Fibroblast of lung (primary cell): ENCODE data around the gene TP53BP2. TPM values are rescaled to one million over a fixed set of nuclear protein-coding genes. Genes with fewer than 3 reads are reported as not detected.

Source experiments
- DNase-seq, 2 donors: peaks; one replicate each; pipeline versions ENCODE4 v3.0.0 to v3.0.0-alpha.2; 2010; ENCODE audit warnings: low read depth in 2 of 2
- H2AFZ ChIP-seq: 2 replicates; pipeline ENCODE4 v1.5.1; 2012; ENCODE audit warnings: low read length, control low read depth, inconsistent platforms
- H3K27ac ChIP-seq: 2 replicates; pipeline ENCODE4 v1.5.1; 2011; ENCODE audit warnings: low read length, control low read depth; ENCODE audit not compliant: insufficient read depth
- H3K27me3 ChIP-seq: 2 replicates; pipeline ENCODE4 v1.5.1; 2011; ENCODE audit warnings: mild to moderate bottlenecking, low read length; ENCODE audit not compliant: control insufficient read depth, insufficient read depth
- H3K36me3 ChIP-seq: 2 replicates; pipeline ENCODE4 v1.5.1; 2011; ENCODE audit warnings: low read length; ENCODE audit not compliant: control insufficient read depth, insufficient read depth
- H3K4me1 ChIP-seq: 2 replicates; pipeline ENCODE4 v1.5.1; 2011; ENCODE audit warnings: low read length; ENCODE audit not compliant: control insufficient read depth, insufficient read depth; ENCODE audit errors: extremely low read depth
- H3K4me2 ChIP-seq: 2 replicates; pipeline ENCODE4 v1.5.1; 2011; ENCODE audit warnings: low read length, control low read depth; ENCODE audit not compliant: insufficient read depth; ENCODE audit errors: extremely low read depth
- H3K4me3 ChIP-seq, 4 experiments: fragments of 200-600 bp in 1 of 4; sonication (generic) in 1 of 4; replicated peaks in 1 of 4; 2 replicates each; pipeline ENCODE4 v1.5.1; 2011 to 2016; ENCODE audit warnings: low read length in 4 of 4, low read depth in 3 of 4, mild to moderate bottlenecking in 3 of 4, control low read depth in 2 of 4, inconsistent platforms in 1 of 4, mixed read lengths in 1 of 4; ENCODE audit not compliant: insufficient read depth in 1 of 4; ENCODE audit errors: control extremely low read depth in 1 of 4
- H3K79me2 ChIP-seq: 2 replicates; pipeline ENCODE4 v1.5.1; 2012; ENCODE audit warnings: mild to moderate bottlenecking, low read length, inconsistent platforms; ENCODE audit not compliant: control insufficient read depth, insufficient read depth
- H3K9ac ChIP-seq: 2 replicates; pipeline ENCODE4 v1.5.1; 2011; ENCODE audit warnings: mild to moderate bottlenecking, low read length, control low read depth; ENCODE audit not compliant: insufficient read depth
- H3K9me3 ChIP-seq: 2 replicates; pipeline ENCODE4 v1.5.1; 2012; ENCODE audit warnings: low read depth, low read length; ENCODE audit not compliant: control insufficient read depth, insufficient read depth
- H4K20me1 ChIP-seq: 2 replicates; pipeline ENCODE4 v1.5.1; 2011; ENCODE audit warnings: low read length; ENCODE audit not compliant: control insufficient read depth, insufficient read depth; ENCODE audit errors: extremely low read depth
- CTCF ChIP-seq, 2 donors: IDR thresholded peaks in 1 of 2; conservative IDR thresholded peaks in 1 of 2; 1 replicate in 1 of 2; 2 replicates in 1 of 2; pipeline ENCODE4 v1.5.1; 2011 to 2012; ENCODE audit warnings: low read length in 2 of 2, control low read depth in 1 of 2, inconsistent platforms in 1 of 2, low read depth in 1 of 2, mild to moderate bottlenecking in 1 of 2
- EZH2 ChIP-seq: IDR thresholded peaks from 2 replicates; pipeline ENCODE4 v1.5.1; 2012; ENCODE audit warnings: low read length, control low read depth, mild to moderate bottlenecking; ENCODE audit errors: missing control alignments
- polyA plus RNA-seq, 2 donors: library from polyadenylated mRNA; depleted of rRNA in 1 of 2; stranded (reverse) in 1 of 2; unstranded in 1 of 2; fragments of >200 nt; gene quantifications; 2 replicates each; pipeline ENCODE4 v1.2.1, GENCODE V29; 2011 to 2012; ENCODE audit warnings: missing spikeins in 1 of 2
- total RNA-seq: library from RNA; depleted of rRNA; stranded (reverse); fragments of >200 nt; gene quantifications from 2 replicates; pipeline ENCODE4 v1.2.1, GENCODE V29; 2014

TP53BP2 gene
- total and polyA plus RNA-seq, 2 donors (not counting 1 experiment from before 2014, with no cell fraction given), result 28.4 to 30.4 TPM

DNA sequence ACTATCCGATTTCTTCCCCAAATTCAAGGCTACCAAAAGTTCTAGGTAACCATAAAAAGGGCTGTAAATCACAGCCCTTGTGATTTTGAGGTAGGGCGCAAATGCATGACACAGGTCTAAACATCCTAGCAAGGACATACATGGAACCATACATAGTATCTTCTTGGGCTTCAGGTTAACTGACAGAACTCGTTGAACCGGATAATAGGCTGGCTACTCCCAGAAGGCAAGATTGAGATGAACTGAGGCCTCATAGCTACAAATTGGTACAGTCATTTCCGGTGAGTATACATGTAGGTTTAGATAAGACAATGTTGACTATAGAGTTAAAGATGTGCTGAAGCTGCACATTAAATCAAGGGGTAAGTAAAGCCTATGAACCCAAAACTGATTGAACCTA, 27.3 kb upstream of the TP53BP2 start:
- no peaks in the 10 kb centered on the region for H3K79me2 ChIP-seq
- H3K4me1 ChIP-seq, result no peaks in the 10 kb centered on the region
- H3K9me3 ChIP-seq, result no peaks in the 10 kb centered on the region
- TF ChIP-seq CTCF (conservative IDR thresholded peaks at IDR 0.05 in 1 of 2, IDR thresholded peaks at IDR 0.05 in 1 of 2; ENCODE audit: low read depth in 1 of 2, low read length in 2 of 2) (no peak), EZH2 (no peak)
- H3K27me3 ChIP-seq, result peaks cover 22% of the 10 kb centered on the region
- H3K4me3 ChIP-seq, result no peak overlapping the region
- DNase-seq, result no peak
- H3K36me3 ChIP-seq, result no peaks in the 10 kb centered on the region
- H3K9ac ChIP-seq, result no peak overlapping the region
- no peaks in the 10 kb centered on the region for H4K20me1 ChIP-seq
- H3K27ac ChIP-seq, result no peak overlapping the region
- H2AFZ ChIP-seq, result no peak overlapping the region
- H3K4me2 ChIP-seq, result no peak overlapping the region

DNA sequence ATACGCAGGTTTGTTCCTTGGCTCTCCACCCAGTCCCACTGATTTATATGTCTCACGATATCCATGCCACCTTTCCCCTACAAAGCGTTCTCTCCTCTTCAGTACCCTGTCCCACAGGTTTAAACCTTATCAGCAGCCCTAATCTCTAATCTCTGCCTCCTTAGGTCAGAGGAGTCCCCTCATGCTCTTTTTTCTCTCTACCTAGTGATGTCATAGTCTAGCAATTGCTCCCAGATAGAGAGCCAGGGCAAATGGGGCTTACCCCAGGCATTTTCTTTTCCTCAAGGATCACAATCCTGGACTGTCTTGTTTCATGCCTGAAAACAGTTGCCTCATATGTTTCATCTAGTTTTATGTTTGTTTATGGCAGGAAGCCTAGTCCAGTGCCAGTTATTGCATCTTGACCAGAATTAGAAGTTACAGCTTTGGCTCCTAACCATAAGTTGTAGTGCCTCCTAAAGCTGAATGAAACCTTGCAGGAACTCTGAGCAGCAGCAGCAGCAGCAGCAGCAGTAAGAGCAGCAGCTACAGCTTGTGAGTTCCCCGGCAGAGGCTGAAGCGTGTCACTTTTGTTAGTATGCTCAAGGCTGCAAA, 26.7 kb upstream of the TP53BP2 start:
- H3K27ac ChIP-seq, result no peak overlapping the region
- H4K20me1 ChIP-seq, result no peaks in the 10 kb centered on the region
- H3K27me3 ChIP-seq, result peaks cover 22% of the 10 kb centered on the region
- no peak overlapping the region for H2AFZ ChIP-seq
- no peak overlapping the region for H3K9ac ChIP-seq
- DNase-seq, result peak; percentile 3 to 9
- no peak overlapping the region for H3K4me2 ChIP-seq
- H3K79me2 ChIP-seq, result no peaks in the 10 kb centered on the region
- TF ChIP-seq EZH2, result no peak
- TF ChIP-seq CTCF (conservative IDR thresholded peaks at IDR 0.05 in 1 of 2, IDR thresholded peaks at IDR 0.05 in 1 of 2; ENCODE audit: low read depth in 1 of 2, low read length in 2 of 2), result no peak
- H3K9me3 ChIP-seq, result no peaks in the 10 kb centered on the region
- no peaks in the 10 kb centered on the region for H3K36me3 ChIP-seq
- H3K4me1 ChIP-seq, result no peaks in the 10 kb centered on the region
- H3K4me3 ChIP-seq, result no peak overlapping the region

DNA sequence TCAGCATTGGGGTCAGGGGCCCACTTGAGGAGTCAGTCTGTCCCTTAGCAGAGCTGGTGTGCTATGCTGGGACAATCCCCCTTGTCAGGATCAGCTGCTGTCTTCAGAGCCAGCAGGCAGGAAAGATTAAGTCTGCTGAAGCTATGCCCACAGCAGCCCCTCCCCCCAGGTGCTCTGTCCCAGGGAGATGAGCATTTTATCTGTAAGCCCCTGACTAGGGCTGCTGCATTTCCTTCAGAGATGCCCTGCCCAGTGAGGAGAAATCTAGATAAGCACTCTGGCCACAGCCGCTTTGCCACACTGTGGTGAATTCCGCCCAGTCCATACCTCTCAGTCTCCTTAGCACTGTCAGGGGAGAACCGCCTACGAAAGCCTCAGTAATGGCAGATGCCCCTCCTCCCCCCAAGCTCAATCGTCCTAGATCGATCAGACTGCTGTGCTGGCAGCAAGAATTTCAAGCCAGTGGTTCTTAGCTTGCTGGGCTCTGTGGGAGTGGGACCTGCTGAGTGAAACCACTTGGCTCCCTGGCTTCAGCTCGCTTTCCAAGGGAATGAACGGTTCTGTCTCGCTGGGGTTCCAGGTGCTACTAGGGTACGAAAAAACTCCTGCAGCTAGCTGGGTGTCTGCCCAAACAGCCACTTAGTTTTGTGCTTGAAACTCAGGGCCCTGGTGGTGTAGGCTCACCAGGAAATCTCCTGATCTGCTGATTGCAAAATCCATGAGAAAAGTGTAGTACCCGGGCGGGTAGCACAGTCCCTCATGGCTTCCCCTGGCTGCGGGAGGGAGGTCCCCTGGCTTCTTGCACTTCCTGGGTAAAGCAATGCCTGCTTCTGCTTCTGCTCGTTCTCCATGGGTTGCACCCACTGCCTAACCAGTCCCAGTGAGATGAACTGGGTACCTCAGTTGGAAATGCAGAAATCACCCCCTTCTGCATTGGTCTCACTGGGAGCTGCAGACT, 25.1 kb upstream of the TP53BP2 start:
- no peaks in the 10 kb centered on the region for H3K9me3 ChIP-seq
- DNase-seq, result no peak

More for the DNA sequence above, 25.1 kb upstream of the TP53BP2 start:
- no peak overlapping the region for H3K27ac ChIP-seq
- H3K4me2 ChIP-seq, result no peak overlapping the region
- no peak overlapping the region for H2AFZ ChIP-seq
- H3K4me1 ChIP-seq, result no peaks in the 10 kb centered on the region
- H3K9ac ChIP-seq, result no peak overlapping the region
- H3K27me3 ChIP-seq, result peaks cover 19% of the 10 kb centered on the region
- no peak overlapping the region for H3K4me3 ChIP-seq
- H4K20me1 ChIP-seq, result no peaks in the 10 kb centered on the region
- no peak for TF ChIP-seq EZH2
- TF ChIP-seq CTCF (conservative IDR thresholded peaks at IDR 0.05 in 1 of 2, IDR thresholded peaks at IDR 0.05 in 1 of 2; ENCODE audit: low read depth in 1 of 2, low read length in 2 of 2), result no peak
- no peaks in the 10 kb centered on the region for H3K36me3 ChIP-seq
- H3K79me2 ChIP-seq, result no peaks in the 10 kb centered on the region
